ENCODE results near the gene MCF2L. TPM values are rescaled to one million over a fixed set of nuclear protein-coding genes. Genes with fewer than 3 reads are reported as not detected.

MCF2L gene
- total RNA-seq, 1 donor from 2014 or later = 38.9 TPM

DNA sequence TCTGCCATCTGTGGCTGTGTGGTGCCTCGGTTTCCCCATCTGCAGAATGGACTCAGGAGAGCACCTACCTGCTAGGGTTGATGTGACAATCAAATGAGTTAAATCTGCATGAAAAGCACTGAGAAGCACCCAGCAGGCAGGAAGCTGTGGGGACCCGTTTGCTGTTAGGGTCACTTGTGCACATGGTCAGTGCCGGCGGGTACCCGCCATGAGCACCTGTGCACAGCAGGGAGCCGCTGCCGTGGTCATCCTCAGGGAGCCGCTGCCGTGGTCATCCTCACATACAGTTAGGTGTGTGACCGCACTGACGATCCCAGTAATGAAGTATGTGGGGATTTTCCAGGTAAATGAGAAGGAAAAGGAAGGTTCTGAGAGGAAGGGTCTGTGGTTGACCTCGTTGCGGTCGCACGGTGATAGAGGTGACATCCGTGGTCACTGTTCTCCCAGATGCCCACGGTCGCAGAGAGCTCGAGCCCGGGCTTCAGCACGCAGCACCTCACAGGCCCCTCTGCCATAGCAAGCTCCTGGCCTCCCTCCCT lies 6.5 kb downstream of the MCF2L start:
- DNase-seq (ENCODE audit: low spot score) = no peak
- intact Hi-C loops (cut with DNase I) = no loop called here

DNA sequence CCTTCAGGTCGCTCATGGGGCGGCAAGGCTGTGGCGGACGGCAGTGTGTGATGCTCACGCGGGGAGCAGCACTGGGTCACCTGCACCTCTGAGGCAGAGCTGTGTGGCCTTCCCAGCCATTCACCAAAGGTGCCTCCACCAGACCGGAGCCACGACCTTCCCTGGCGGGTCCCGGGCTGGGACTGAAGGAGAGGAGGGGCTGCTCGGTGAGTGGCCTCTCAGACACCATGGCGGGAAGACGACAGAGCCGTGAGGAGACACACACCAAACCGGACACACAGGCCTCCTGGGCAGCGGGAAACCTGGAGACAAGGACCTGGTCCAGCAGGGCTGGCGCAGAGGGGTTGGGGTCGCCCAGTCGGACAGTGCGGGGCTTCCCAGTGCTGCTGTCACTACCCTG lies 7.5 kb downstream of the MCF2L start:
- intact Hi-C loops (cut with DNase I) = no loop called here
- DNase-seq (ENCODE audit: low spot score) = no peak

DNA sequence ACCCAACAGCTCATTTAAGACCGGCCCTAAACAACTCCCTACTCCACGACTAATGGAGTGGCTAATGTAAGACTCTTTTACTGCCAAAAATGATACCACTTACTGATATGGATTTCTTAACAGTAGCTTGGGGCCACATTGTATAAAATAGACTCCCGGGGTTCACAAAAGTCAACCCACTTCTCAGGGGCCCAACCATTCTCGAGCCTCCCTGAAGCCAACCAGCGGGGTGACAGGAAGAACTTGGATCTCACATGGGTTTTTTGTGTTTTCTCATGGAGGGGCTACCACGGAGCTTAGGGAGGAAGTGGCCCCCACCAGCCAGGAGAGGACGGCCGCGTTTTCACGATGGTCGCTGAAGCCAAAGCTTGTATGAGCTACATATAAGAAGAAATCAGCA lies 8.1 kb downstream of the MCF2L start:
- intact Hi-C loops (cut with DNase I) = no loop called here
- no peak for DNase-seq (ENCODE audit: low spot score)

DNA sequence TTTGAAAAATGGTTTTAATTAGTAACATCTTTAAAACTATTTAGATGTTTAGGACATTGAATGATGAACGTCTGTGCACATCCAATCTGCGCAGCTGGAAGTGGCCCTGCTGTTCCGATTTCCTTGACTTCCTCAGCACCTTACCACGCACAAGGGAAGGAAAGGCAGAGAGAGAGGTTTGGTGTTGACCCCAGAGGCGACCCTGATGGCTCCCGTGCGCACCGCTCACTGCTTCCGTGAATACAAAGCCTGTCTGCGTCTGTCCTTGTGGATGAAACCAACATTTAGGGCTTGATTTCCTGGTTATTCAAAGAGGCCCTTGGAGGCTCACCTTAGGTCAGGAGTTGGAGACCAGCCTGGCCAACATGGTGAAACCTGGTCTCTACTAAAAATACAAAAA lies 8.5 kb downstream of the MCF2L start:
- intact Hi-C loops (cut with DNase I) = no loop called here
- no peak for DNase-seq (ENCODE audit: low spot score)

DNA sequence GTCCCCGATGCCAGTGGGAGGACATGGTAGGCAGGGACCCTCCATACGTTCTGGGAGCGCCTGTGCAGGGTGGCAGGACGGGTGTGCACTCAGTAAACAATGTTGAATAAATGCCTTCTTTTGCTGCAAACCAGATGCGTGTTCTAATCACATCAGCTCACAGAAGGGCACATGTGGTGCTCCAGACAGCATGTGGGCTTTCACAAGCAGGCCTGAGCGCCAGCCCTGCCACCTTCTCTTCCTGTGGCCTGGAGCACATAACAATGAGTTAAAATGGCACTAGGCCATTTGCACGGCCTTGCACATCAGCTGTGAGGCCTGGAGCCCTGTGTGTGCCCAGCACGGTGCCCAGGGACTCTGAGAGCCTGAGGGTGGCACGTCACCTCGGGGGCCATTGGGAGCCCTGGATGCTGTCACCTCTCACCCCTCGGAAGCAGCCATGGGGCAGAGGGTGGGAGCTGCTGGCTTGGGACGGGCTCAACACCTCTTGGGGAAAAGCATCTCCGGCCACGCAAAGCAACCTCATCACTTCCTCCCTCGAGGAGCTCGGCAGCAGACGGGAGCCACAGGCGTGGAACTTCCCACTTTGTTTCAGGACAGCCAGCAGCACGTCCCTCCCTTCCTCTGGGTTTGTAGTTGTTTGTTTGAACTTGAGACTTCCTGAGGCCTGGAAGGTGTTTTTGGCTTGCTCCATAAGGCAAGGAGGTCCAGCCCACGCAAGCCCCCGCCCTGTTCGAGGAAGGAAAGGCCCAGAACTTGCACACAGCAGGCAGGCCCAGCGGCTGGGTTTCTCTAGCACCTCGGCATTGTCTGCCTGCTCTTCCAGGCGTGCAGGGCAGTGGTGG lies 9.8 kb downstream of the MCF2L start:
- no peak for DNase-seq (ENCODE audit: low spot score)
- intact Hi-C loops (cut with DNase I) = no loop called here

DNA sequence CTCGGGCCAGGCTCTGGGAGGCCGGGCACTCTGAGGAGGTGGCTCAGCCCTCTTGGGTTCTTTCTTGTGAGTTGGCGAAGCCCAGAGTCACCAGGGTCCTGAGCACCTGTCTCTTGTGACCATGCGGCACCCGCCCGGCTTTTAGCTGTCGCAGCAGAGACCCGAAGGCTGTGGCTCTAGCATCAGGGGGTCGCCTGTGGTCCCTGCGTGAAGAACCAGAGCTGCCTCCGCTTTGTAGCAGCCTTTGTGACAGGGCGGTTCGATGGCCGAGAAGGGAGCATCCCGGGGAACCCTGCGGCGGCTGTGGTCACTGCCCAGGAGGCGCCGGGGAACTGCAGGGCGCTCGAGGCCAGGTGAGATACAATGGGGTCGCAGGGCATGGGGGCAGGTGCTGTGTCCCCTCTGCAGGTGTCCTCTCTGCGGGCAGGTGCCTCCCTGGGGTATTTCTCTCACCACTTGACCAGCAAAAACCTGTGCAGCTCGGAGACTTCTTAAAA lies 10.4 kb downstream of the MCF2L start:
- no peak for DNase-seq (ENCODE audit: low spot score)
- intact Hi-C loops (cut with DNase I) = no loop called here

DNA sequence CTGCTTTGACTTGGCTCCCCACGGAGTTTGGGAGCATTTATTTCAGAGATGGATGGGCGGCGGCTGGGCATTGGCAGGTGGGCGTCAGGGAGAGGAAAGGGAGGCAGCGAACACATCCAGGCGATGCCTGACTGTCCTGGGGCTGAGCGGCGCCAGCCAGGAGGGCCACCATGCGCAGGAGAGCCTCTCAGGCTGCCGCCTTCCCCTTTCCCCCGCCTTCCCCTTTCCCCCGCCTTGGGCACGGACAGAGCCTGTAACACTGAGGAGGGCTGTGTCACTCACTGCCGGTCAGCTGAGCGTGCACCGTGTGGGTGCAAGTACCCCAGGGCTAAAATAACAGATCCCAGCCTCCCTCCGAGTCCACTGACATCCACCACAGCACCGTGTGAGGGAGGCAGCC lies 11.4 kb downstream of the MCF2L start:
- DNase-seq (ENCODE audit: low spot score) = no peak
- intact Hi-C loops (cut with DNase I) = no loop called here

DNA sequence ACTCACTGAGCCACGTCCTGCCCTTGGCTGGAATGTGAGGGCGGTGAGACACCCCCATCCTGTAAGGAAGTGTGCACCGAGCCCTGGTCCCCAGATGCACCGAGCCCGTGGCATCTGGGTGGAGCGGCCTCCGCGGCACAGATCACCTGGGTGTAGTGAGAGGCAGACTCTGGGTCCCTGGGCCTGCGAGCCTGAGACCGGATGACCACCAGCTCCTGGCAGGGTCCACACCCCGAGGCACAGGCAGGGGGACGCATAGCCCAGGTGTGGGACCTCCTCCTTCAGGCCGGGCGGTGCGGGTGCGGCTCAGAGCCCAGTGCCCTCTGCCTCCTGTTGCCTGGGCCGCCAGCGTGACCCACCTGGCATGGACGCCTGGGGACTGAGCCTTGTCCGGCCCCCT lies 12.4 kb downstream of the MCF2L start:
- no peak for DNase-seq (ENCODE audit: low spot score)
- intact Hi-C loops (cut with DNase I) = no loop called here

DNA sequence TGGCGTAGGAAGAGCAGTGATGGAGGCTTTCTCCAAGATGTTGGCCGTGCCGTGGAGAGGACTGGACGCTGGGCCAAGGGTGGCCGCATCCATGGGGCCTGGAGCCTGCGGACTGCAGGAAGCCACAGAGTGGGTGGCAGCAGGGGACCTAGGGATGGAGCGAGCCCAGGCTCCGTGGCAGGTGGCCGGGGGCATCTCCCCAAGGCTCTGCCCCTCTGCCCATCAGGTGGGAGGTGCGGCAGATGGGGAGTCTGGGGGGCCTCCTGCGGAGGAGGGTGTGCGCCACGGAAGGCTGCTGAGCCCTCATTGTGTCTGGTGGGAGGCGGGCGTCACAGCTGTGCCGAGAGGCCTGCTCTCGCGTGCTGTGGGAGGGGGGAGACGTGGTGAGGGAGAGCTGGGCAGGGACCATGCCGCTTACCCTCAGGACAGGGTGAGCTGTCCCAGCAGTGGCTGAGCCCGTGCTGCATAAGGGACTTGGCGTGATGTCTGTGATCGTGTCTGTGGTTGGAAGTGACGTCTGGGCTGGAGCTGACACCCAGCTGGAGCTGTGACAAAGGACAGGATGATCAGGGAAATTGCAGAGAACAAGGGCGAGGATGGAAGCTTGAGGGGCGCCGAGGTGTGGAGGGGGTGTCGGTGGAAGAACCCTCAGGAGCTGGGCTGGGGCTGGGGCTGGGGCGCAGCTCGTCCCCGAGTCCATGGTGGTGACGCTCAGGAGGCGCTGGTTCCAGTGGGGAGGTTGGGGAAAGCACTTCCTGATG lies 13.4 kb downstream of the MCF2L start:
- intact Hi-C loops (cut with DNase I) = no loop called here

DNA sequence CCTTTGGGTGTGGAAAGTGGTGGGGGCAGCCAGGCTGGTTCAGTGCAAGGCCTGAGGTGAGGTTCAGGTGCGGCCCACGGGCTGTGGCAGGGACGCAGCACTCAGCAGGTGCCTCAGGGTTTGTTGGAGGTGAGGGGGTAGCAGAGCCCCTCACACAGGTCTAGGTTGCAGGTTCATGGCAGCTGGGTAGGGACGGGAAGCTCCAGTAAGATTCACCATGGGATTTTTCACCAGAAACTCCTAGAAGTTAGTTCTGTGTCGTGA lies 14.0 kb downstream of the MCF2L start:
- DNase-seq (ENCODE audit: low spot score) = no peak
- intact Hi-C loops (cut with DNase I) = no loop called here

More for the DNA sequence above, 13.4 kb downstream of the MCF2L start:
- no peak for DNase-seq (ENCODE audit: low spot score)

DNA sequence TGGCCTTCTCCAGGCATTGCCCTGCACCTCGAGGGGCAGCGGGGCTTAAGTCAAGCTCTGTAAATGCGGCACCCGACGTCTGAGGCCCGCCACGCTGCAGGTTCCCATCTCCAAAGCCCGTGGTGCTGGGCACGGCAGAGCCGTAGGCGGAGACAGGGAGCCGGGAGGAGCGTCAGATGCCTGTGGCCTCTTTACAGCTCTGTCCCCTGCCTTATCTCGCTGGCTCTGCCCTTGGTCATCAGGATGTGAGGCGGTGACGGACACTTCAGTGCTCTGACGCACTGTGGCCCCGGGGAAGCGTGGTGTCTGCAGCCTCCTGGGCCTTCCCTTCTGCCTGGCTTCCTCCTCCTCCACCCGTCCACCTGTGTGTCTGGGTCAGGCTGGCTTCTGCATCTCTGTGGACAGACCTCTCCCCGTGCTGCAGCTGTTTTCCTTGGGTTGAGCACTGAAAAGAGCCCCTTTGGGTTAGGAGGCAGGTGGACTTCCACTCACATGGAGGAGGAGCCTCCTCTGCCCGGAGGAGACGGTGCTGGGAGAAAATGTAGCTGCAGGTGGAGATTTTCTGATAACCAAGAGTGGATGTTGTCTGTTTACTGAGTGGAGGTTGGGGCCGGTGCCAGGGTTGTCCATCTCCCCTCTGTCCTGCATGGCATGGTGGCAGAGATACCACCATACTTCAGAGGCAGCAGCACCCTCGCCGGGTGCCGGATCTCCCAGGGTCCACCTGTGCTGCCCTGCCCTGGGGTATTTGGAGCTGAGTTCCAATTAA lies 14.6 kb downstream of the MCF2L start:
- intact Hi-C loops (cut with DNase I) = no loop called here
- no peak for DNase-seq (ENCODE audit: low spot score)

DNA sequence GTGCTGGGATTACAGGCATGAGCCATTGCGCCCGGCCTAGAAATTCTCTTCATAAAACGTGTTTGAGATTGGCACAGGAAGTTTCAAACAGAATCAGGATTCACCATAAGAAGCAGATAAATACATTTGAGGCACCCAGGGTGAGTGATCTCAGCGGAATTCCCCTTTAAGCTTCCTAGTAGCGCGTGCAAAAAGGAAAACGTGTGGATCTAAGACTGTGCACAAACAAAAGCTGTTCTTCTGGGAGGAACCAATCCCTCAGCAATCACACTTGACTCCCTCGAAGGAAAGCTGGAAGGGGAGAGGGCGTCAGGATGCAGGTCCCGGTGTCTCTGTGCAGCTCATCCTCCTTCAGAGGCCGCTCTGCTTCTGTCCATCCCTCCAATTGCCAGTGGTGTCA lies 15.5 kb downstream of the MCF2L start:
- intact Hi-C loops (cut with DNase I) = no loop called here

DNA sequence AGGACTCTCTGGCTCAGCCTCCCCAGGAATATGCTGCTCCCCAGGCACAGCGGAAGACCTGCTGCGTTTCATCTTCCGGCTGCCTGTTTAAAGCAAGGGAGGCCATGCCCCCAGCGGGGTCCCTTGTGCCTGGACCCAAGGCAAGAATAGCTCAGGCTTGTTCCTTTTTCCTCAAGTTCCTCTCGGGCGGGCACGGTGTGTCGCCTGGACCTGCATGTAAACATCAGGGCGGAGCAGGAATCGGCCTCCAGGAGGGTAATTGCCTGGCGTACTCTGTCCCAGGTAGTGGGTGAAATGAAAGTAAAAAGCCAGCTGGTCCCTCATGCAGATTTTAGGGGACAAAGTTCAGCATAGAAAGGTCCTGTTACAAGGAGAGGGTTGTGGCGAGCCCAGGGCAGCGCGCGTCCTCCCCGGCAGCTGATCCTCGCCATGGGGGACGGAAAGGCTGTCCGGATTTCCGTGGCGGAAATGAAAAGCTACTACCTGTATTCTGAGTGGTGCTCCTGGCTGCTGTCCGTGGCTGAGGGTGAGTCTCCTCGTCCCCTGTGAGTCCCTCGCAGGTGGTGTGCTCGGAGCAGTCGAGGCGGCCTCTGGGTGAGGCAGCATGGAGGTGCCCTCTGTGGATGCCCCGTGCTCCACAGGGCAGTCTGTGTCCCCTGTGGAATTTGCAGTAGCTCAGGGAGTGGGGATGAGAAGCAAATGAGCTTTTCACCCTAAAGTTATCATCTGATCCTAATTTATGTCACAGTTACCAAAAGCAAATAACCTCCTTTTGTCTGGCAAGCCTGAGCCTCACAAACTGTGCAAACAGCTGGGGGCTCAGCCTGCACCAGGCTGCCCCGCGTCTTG lies 16.2 kb downstream of the MCF2L start:
- no peak for DNase-seq (ENCODE audit: low spot score)
- intact Hi-C loops (cut with DNase I) = no loop called here

More for the DNA sequence above, 15.5 kb downstream of the MCF2L start:
- no peak for DNase-seq (ENCODE audit: low spot score)

DNA sequence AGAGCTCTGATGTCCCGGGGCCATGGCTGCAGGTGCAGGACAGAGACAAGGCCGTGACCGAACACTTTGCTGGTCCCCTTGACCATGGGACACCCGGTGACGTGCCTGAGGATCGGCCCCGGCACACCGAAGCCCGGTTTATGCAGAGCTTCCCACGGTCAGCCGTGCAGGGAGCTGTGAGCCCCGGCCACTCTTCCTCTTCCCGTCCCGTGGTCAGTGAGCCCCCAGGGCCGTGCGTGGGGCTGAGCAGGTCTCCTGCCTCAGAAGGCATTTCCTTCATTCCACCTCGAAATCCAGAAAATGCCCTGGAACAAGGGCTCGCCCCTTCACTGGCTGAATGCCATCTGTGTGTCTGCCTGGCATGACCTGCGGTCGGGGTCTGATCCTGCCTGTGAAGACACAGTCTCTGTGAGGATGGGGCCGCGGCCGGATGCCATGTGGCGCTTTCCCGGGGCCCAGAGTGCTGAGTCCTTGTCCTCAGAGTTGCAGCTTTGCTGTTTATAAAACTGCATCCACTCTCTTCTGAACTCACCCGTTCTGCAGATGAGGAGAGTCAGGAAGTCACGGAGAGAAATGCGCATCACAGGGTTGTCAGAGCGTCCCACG lies 16.9 kb downstream of the MCF2L start:
- intact Hi-C loops (cut with DNase I) = no loop called here
- no peak for DNase-seq (ENCODE audit: low spot score)

DNA sequence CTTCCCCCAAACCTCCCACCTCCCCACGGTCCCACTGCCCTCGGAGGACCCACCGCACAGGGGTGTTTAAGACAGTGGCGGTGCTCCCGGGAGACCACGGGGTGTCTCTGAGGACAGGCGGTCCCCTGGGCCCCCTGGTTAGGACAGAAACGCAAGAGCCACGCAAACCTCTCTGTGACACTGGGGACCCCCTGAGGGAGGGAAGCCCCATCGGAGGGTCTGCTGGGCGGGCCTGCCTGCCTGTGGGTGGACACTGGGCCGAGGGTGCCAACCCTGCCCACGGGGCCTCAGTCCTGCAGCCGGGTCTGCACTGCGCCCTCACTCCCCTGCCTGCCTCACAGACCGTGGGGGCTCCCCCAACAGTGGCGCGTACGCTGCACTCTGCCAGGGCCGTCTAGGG lies 17.5 kb downstream of the MCF2L start:
- no peak for DNase-seq (ENCODE audit: low spot score)
- intact Hi-C loops (cut with DNase I) = no loop called here

DNA sequence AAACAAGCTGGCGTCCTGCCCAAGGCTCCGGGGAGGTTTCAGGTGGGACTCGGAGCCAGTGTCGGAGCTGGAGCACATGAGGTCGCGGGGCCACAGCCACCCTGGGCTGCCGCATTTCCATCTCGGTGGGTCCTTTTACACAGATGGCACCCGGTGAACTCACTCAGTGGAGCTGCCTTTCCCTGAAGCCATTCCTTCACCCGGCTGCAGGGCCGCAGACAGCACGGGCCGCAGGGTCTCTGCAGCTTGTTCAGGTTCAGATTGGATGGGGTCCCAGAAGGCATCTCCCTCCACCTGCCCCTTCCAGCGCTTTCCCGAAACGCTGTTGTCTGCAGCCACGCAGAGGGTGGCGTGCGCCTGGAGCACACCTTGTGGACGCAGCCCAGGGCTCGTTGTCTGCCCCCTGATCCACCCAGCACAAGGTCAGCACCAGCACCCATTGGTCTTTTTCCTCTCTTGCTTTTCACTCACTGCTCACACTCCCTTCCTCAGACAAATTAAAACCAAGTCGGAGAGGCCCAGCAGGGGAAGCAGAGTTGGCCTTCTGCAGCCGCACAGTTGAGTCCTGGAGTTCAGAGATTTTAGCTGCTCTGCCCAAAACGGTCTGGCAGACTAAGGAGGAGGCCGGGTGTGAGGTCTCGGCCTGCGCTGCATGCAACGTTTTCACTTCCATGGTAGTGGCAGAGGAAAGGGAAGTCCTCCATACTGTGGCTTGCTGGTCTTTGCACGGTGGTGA lies 18.1 kb downstream of the MCF2L start:
- DNase-seq (ENCODE audit: low spot score) = no peak
- intact Hi-C loops (cut with DNase I) = no loop called here

DNA sequence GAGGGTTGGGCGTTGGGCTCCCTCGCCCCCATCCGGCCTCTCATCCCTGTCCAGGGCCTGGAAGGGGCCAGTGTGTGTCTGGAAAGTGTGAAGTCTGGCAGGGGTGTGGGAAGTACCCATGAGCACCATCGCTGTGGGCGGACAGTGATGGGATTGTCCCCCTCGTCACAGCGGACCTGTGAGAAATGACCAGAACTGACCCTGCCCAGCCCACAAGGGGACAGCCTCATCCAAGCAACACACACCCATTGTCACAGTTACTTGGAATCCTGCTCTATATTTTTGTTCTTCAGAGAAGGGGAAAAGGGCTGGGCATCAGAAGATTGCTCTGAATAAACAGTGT lies 18.6 kb downstream of the MCF2L start:
- DNase-seq (ENCODE audit: low spot score) = no peak
- intact Hi-C loops (cut with DNase I) = no loop called here

DNA sequence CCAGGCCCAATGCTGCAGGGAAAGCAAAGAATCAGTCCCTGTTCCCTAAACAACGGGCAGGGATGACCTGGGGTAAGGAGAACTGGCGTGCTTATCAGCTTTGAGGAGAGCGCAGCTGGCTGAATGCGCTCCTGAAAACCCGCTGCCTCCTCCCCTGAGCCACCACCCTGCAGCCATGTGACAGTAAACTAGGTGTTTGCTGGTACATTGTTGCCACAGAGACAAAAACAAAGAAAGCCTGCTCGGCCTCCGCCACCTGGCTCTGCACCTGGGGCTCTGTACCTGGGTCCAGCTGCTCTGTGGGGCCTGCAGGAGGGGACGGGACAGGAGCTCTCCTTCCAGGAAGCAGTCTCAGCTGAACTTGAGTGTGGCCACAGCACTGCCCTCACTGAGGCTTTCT lies 21.8 kb downstream of the MCF2L start:
- intact Hi-C loops (cut with DNase I) = no loop called here
- DNase-seq (ENCODE audit: low spot score) = no peak

Measured in cardiac septum (tissue), 1 donor.